ENCODE results near the gene COPS4.
"Not testable (repeated sequence)": the region's sequence is repeated elsewhere in the genome, so short reads cannot be mapped to it uniquely, and the experiment has no call there.

The COPS4 gene

GRCh38 chr4:83034630-83035494, at the start of gene COPS4:
TSS of gene COPS4 (plus strand) at chr4:83035183. CDS start at chr4:83035225, 42 bp downstream.
- TF ChIP-seq CTCF (conservative IDR thresholded peaks at IDR 0.05; ENCODE audit: control insufficient read depth, insufficient read depth, low read depth, low read length): peak; percentile 45
- peak; percentile 100 for DNase-seq (ENCODE audit: low read depth)
- peak within 1 kb of the TSS; percentile 96 for H3K4me3 ChIP-seq (ENCODE audit: control insufficient read depth, low read depth, low read length)

GRCh38 chr4:82987519-82987918, 47.5 kb upstream of the COPS4 start:
- DNase-seq (ENCODE audit: low read depth); H3K4me3 ChIP-seq (ENCODE audit: control insufficient read depth, low read depth, low read length): not testable (repeated sequence)

GRCh38 chr4:82988323-82988832, 46.6 kb upstream of the COPS4 start:
- no peak overlapping the region for H3K4me3 ChIP-seq (ENCODE audit: control insufficient read depth, low read depth, low read length)
- DNase-seq (ENCODE audit: low read depth): peak; percentile 75
- no peak for TF ChIP-seq CTCF (conservative IDR thresholded peaks at IDR 0.05; ENCODE audit: control insufficient read depth, insufficient read depth, low read depth, low read length)

GRCh38 chr4:82989575-82990429, 45.2 kb upstream of the COPS4 start:
- H3K4me3 ChIP-seq (ENCODE audit: control insufficient read depth, low read depth, low read length): no peak overlapping the region
- no peak for TF ChIP-seq CTCF (conservative IDR thresholded peaks at IDR 0.05; ENCODE audit: control insufficient read depth, insufficient read depth, low read depth, low read length)
- no peak for DNase-seq (ENCODE audit: low read depth)

- TF ChIP-seq CTCF (conservative IDR thresholded peaks at IDR 0.05; ENCODE audit: control insufficient read depth, insufficient read depth, low read depth, low read length): no peak
- no peak overlapping the region for H3K4me3 ChIP-seq (ENCODE audit: control insufficient read depth, low read depth, low read length)
- no peak for DNase-seq (ENCODE audit: low read depth)
These were observed 40.1 kb upstream of the COPS4 start for GRCh38 chr4:82994834-82995233.

GRCh38 chr4:82998898-82999297, 36.1 kb upstream of the COPS4 start:
- H3K4me3 ChIP-seq (ENCODE audit: control insufficient read depth, low read depth, low read length): no peak overlapping the region
- no peak for TF ChIP-seq CTCF (conservative IDR thresholded peaks at IDR 0.05; ENCODE audit: control insufficient read depth, insufficient read depth, low read depth, low read length)
- no peak for DNase-seq (ENCODE audit: low read depth)

- TF ChIP-seq CTCF (conservative IDR thresholded peaks at IDR 0.05; ENCODE audit: control insufficient read depth, insufficient read depth, low read depth, low read length): no peak
- no peak overlapping the region for H3K4me3 ChIP-seq (ENCODE audit: control insufficient read depth, low read depth, low read length)
- DNase-seq (ENCODE audit: low read depth): no peak
These were observed 32.7 kb upstream of the COPS4 start for GRCh38 chr4:83002329-83002728.

GRCh38 chr4:83003044-83003791, 31.8 kb upstream of the COPS4 start:
- H3K4me3 ChIP-seq (ENCODE audit: control insufficient read depth, low read depth, low read length): not testable (repeated sequence)

More at GRCh38 chr4:83003044-83003791, 31.8 kb upstream of the COPS4 start:
- not testable (repeated sequence) for DNase-seq (ENCODE audit: low read depth)

All from fibroblast of mammary gland (primary cell).